PC-3 (cell line): ENCODE measurements around the gene RDX. TPM values are rescaled to one million over a fixed set of nuclear protein-coding genes. Genes with fewer than 3 reads are reported as not detected.

Experiments
- ATAC-seq: fragments of 200-7000 bp; cut with Tn5 transposase; 2 replicates; pipeline ENCODE4 v1.9.1; 2020; ENCODE audit warnings: mild to moderate bottlenecking, moderate library complexity
- BruUV-seq: library from RNA; stranded (reverse); fragments of 400-500 nt; replicated peaks from 2 replicates; lab custom pipeline; 2021; lab: Mats Ljungman, UMichigan
- CTCF ChIA-PET: fragments of 300-600 bp; sonication (Branson Sonifier 250); formaldehyde crosslinking; loops from one replicate; lab custom pipeline; 2022; ENCODE audit warnings: antibody characterized with exemption; lab: Charles Lee
- POLR2A ChIA-PET: fragments of 300-600 bp; sonication (Branson Sonifier 250); formaldehyde crosslinking; loops from one replicate; lab custom pipeline; 2022; ENCODE audit warnings: antibody characterized with exemption; ENCODE audit not compliant: unreplicated experiment; lab: Charles Lee
- DNase-seq: peaks from one replicate; pipeline ENCODE4 v3.0.0-alpha.2; 2015
- H2AFZ ChIP-seq: fragments of 300-600 bp; sonication (generic); 2 replicates; pipeline ENCODE4 v1.6.0; 2016; ENCODE audit warnings: antibody characterized with exemption, low read length
- H3F3A ChIP-seq: fragments of 300-600 bp; sonication (generic); one replicate; pipeline ENCODE4 v1.6.0; 2017; ENCODE audit warnings: antibody characterized with exemption, low read length, control low read depth, mild to moderate bottlenecking; ENCODE audit not compliant: unreplicated experiment
- H3K27ac ChIP-seq: fragments of 300-600 bp; sonication (generic); 2 replicates; pipeline ENCODE4 v1.5.1; 2016; ENCODE audit warnings: mild to moderate bottlenecking, low read length
- H3K27me3 ChIP-seq: fragments of 300-600 bp; sonication (generic); 2 replicates; pipeline ENCODE4 v1.6.1; 2016; ENCODE audit warnings: low read length, mixed read lengths
- H3K36me3 ChIP-seq: fragments of 300-600 bp; sonication (generic); 2 replicates; pipeline ENCODE4 v1.6.1; 2016; ENCODE audit warnings: low read depth, mixed run types, low read length, mixed read lengths
- H3K4me1 ChIP-seq: fragments of 300-600 bp; sonication (generic); 2 replicates; pipeline ENCODE4 v1.5.1; 2016; ENCODE audit warnings: low read length; ENCODE audit not compliant: insufficient read depth
- H3K4me2 ChIP-seq: fragments of 300-600 bp; sonication (generic); 2 replicates; pipeline ENCODE4 v1.6.0; 2016; ENCODE audit warnings: low read length
- H3K4me3 ChIP-seq: fragments of 300-600 bp; sonication (generic); 2 replicates; pipeline ENCODE4 v1.5.1; 2016; ENCODE audit warnings: mild to moderate bottlenecking, low read length, mixed read lengths
- H3K79me2 ChIP-seq: fragments of 300-600 bp; sonication (generic); 2 replicates; pipeline ENCODE4 v1.6.1; 2017; ENCODE audit warnings: low read length, mixed read lengths
- H3K9ac ChIP-seq: fragments of 300-600 bp; sonication (generic); 2 replicates; pipeline ENCODE4 v1.6.0; 2016; ENCODE audit warnings: mild to moderate bottlenecking, low read length
- H3K9me2 ChIP-seq: fragments of 300-600 bp; sonication (generic); replicated peaks from 2 replicates; pipeline ENCODE4 v1.6.1; 2016; ENCODE audit warnings: mixed run types, low read length, mixed read lengths
- H3K9me3 ChIP-seq: fragments of 300-600 bp; sonication (generic); 2 replicates; pipeline ENCODE4 v1.6.1; 2016; ENCODE audit warnings: low read length, mixed read lengths
- H4K20me1 ChIP-seq: fragments of 300-600 bp; sonication (generic); 2 replicates; pipeline ENCODE4 v1.6.1; 2016; ENCODE audit warnings: low read length, mixed read lengths
- EZH2 ChIP-seq: fragments of 300-600 bp; sonication (generic); IDR thresholded peaks from one replicate; pipeline ENCODE4 v1.6.1; 2017; ENCODE audit warnings: antibody characterized with exemption, mild to moderate bottlenecking, low read length; ENCODE audit not compliant: unreplicated experiment
- EZH2phosphoT487 ChIP-seq: fragments of 300-600 bp; sonication (generic); IDR thresholded peaks from 2 replicates; pipeline ENCODE4 v1.6.1; 2018; ENCODE audit warnings: mild to moderate bottlenecking, antibody characterized with exemption, low read length, borderline replicate concordance
- intact Hi-C: fragments of 100-400 bp; cut with micrococcal nuclease; formaldehyde crosslinking; loops from 2 replicates; pipeline ENCODE4 v1.9.0; 2023
- total RNA-seq: library from RNA; depleted of rRNA; stranded (reverse); fragments of >200 nt; gene quantifications from 2 replicates; pipeline ENCODE4 v1.2.3, GENCODE V29; 2014
- TF ChIP-seq, protein P1 (sequence below): fragments of 300-600 bp; sonication (generic); conservative IDR thresholded peaks from 2 replicates; pipeline ENCODE4 v1.5.1; 2017; ENCODE audit warnings: antibody characterized with exemption, low read depth, mild to moderate bottlenecking, low read length

The RDX gene
- total RNA-seq, 1 experiment from 2014 or later: 86.2 TPM

DNA sequence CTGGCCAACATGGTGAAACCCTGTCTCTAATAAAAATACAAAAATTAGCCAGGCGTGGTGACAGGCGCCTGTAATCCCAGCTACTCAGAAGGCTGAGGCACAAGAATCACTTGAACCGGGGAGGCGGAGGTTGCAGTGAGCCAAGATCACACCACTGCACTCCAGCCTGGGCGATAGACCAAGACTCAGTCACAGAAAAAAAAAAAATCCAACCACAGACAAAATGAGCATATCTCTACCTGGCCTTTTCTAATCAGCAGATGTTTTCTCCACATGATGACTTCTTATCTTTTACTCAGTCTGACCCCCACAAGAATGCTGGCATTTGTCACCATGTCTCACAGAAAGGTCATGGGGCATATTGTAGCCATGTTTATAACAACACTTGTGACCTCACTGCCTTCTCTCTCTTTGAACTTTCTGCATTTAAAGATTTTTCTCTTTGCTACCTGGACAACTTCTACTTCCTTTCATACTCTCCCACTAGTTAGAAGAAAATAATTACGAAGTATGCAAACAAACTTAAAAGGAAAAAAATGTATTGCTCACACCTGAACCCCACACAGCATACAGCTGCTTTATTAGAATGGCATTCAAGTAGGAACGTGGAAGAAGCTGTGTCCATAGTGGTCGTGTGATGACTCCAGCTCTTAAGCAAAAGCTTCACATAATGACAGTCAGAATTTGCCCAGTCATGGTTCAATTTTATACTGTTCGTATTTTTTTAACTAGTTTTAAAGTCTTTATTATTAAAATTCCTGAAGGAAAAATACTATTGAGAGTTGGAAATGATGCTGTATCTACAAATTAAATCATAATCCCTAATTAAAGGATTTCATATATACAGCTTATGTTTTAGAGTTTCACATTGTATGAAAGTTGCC lies 137.9 kb downstream of the RDX start:
- BruUV-seq: no TSS peak
- no peaks in the 10 kb centered on the region for H3K27me3 ChIP-seq
- no peak overlapping the region for H3K4me3 ChIP-seq
- H3K4me1 ChIP-seq: no peaks in the 10 kb centered on the region
- no peak overlapping the region for H2AFZ ChIP-seq
- TF ChIP-seq EZH2 (no peak), EZH2phosphoT487 (no peak)
- TF ChIP-seq, protein P1, sequence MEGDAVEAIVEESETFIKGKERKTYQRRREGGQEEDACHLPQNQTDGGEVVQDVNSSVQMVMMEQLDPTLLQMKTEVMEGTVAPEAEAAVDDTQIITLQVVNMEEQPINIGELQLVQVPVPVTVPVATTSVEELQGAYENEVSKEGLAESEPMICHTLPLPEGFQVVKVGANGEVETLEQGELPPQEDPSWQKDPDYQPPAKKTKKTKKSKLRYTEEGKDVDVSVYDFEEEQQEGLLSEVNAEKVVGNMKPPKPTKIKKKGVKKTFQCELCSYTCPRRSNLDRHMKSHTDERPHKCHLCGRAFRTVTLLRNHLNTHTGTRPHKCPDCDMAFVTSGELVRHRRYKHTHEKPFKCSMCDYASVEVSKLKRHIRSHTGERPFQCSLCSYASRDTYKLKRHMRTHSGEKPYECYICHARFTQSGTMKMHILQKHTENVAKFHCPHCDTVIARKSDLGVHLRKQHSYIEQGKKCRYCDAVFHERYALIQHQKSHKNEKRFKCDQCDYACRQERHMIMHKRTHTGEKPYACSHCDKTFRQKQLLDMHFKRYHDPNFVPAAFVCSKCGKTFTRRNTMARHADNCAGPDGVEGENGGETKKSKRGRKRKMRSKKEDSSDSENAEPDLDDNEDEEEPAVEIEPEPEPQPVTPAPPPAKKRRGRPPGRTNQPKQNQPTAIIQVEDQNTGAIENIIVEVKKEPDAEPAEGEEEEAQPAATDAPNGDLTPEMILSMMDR: no peak
- DNase-seq (no peak), ATAC-seq (no peak)
- ChIA-PET POLR2A (interaction anchor here (0.5 kb wide), 2 partner anchors 8 to 187 kb away, joined by 4 to 5 read pairs; no protein-coding TSS in a partner anchor), CTCF (no interaction called here)
- H3K79me2 ChIP-seq: peaks cover 13% of the 10 kb centered on the region; the same call in 1 of the 2 replicates
- no peak overlapping the region for H3K4me2 ChIP-seq
- intact Hi-C loops: no loop called here
- no peaks in the 10 kb centered on the region for H3K9me2 ChIP-seq
- no peaks in the 10 kb centered on the region for H4K20me1 ChIP-seq
- peaks cover 3% of the 10 kb centered on the region for H3F3A ChIP-seq
- no peaks in the 10 kb centered on the region for H3K9me3 ChIP-seq
- H3K36me3 ChIP-seq: peaks cover 68% of the 10 kb centered on the region
- no peak overlapping the region for H3K9ac ChIP-seq
- no peak overlapping the region for H3K27ac ChIP-seq

DNA sequence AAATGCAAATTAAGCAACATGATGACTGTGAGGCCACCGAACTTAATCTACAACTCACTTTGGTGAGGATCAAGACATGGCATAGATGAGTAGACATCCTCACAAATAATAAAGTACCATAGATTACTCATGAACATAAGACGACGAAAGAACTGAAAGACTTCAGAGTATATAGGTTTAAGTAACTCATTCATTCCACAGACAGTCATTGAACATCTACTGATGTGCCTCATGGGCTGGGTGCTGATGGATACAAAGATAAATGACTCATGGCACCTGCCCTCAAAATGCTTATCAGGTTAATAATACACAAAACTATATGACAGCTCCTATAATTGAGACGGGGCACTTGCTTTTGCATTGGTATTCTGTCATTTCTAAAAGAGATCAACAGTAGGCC lies 139.9 kb downstream of the RDX start:
- BruUV-seq: no TSS peak
- Histone ChIP-seq H2AFZ (no peak overlapping the region), H3K9me2 (no peaks in the 10 kb centered on the region), H3F3A (peaks cover 3% of the 10 kb centered on the region), H3K9ac (no peak overlapping the region), H3K4me1 (no peaks in the 10 kb centered on the region), H3K27ac (no peak overlapping the region), H3K36me3 (peaks cover 57% of the 10 kb centered on the region), H3K4me2 (no peak overlapping the region), H4K20me1 (no peaks in the 10 kb centered on the region), H3K9me3 (no peaks in the 10 kb centered on the region), H3K27me3 (no peaks in the 10 kb centered on the region), H3K79me2 (peaks cover 30% of the 10 kb centered on the region), H3K4me3 (no peak overlapping the region)
- intact Hi-C loops: no loop called here
- ATAC-seq: no peak
- TF ChIP-seq, protein P1: no peak
- no peak for TF ChIP-seq EZH2
- TF ChIP-seq EZH2phosphoT487: no peak
- ChIA-PET CTCF (no interaction called here), POLR2A (no interaction called here)
- DNase-seq: peak; percentile 48

DNA sequence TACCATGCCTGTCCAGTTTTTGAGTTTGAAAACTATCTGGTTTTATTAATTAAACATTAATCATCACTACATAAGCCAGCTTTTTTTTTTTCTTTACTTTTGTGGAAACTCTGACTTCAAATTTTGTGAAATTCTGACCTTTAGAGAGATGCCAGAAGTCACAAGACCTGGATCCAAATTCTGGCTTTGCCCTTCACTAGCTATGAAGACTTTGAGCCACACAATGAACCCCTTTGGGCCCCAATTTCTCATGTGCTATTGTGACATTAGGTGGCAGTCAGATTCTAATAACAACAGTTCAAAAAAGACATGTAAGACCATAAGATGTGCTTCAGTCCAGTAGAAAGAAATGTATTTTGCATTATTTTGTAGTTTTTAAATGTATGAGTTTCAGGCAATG lies 142.9 kb downstream of the RDX start:
- CTCF ChIA-PET: no interaction called here
- POLR2A ChIA-PET: no interaction called here
- BruUV-seq: no TSS peak
- no peak overlapping the region for H3K27ac ChIP-seq
- H3K4me2 ChIP-seq: no peak overlapping the region
- H3K4me1 ChIP-seq: peaks cover 12% of the 10 kb centered on the region
- H3K79me2 ChIP-seq: peaks cover 59% of the 10 kb centered on the region
- no peaks in the 10 kb centered on the region for H3K27me3 ChIP-seq
- TF ChIP-seq, protein P1: no peak
- no peak for TF ChIP-seq EZH2phosphoT487
- TF ChIP-seq EZH2: no peak
- H3K4me3 ChIP-seq: no peak overlapping the region
- H2AFZ ChIP-seq: no peak overlapping the region
- no peak for ATAC-seq
- no peaks in the 10 kb centered on the region for H3K9me2 ChIP-seq
- intact Hi-C loops: no loop called here
- H3K36me3 ChIP-seq: peaks cover 34% of the 10 kb centered on the region
- no peak for DNase-seq
- no peak overlapping the region for H3K9ac ChIP-seq
- H3K9me3 ChIP-seq: no peaks in the 10 kb centered on the region
- H4K20me1 ChIP-seq: 0 out of 2 replicates have a peak, but pooled peaks cover 1% of the 10 kb centered on the region
- H3F3A ChIP-seq: peaks cover 8% of the 10 kb centered on the region
